T-helper 2 cell treated with Interferon-gamma antibody and Interleukin-4, amounts not matched to agents 100 ng/mL and 5 ng/mL, for 36 hours (primary cell): ENCODE data around the gene OCEL1. TPM values are rescaled to one million over a fixed set of nuclear protein-coding genes. Genes with fewer than 3 reads are reported as not detected.

ENCODE experiments used
- intact Hi-C: fragments of 100-400 bp; cut with micrococcal nuclease; formaldehyde crosslinking; loops from one replicate; pipeline ENCODE4 v1.15.1; 2023
- total RNA-seq: library from RNA; stranded (reverse); gene quantifications from 2 replicates; pipeline ENCODE4 v1.2.3, GENCODE V29; 2022

OCEL1 gene
- total RNA-seq, 1 donor from 2014 or later: 17.2 TPM

- intact Hi-C loops: no loop called here
Observed at GRCh38 chr19:17237747-17238706, 12.0 kb downstream of the OCEL1 start.

GRCh38 chr19:17240062-17240752 lies 14.2 kb downstream of the OCEL1 start:
- intact Hi-C loops: no loop called here

GRCh38 chr19:17240826-17241399 lies 14.9 kb downstream of the OCEL1 start:
- intact Hi-C loops: no loop called here

GRCh38 chr19:17242431-17243208 lies 16.6 kb downstream of the OCEL1 start:
- intact Hi-C loops: no loop called here

GRCh38 chr19:17243211-17243829 lies 17.3 kb downstream of the OCEL1 start:
- intact Hi-C loops: no loop called here

- intact Hi-C loops: no loop called here
Observed at GRCh38 chr19:17243830-17244617, 18.0 kb downstream of the OCEL1 start.

- intact Hi-C loops: no loop called here
Observed at GRCh38 chr19:17244618-17245534, 18.9 kb downstream of the OCEL1 start.

- intact Hi-C loops: no loop called here
Observed at GRCh38 chr19:17245535-17245984, 19.5 kb downstream of the OCEL1 start, which contains the start of gene NR2F6. TSS of gene NR2F6 (minus strand) at chr19:17245919. CDS start at chr19:17245220, 699 bp downstream.

GRCh38 chr19:17246681-17247425 lies 20.8 kb downstream of the OCEL1 start:
- intact Hi-C loops: no loop called here

GRCh38 chr19:17248011-17248776 lies 22.2 kb downstream of the OCEL1 start:
- intact Hi-C loops: no loop called here

- intact Hi-C loops: no loop called here
Observed at GRCh38 chr19:17249887-17250548, 24.0 kb downstream of the OCEL1 start.

- intact Hi-C loops: no loop called here
Observed at GRCh38 chr19:17254636-17255035, 28.6 kb downstream of the OCEL1 start.

GRCh38 chr19:17255150-17255621 lies 29.2 kb downstream of the OCEL1 start:
- intact Hi-C loops: no loop called here

GRCh38 chr19:17256130-17256529 lies 30.1 kb downstream of the OCEL1 start:
- intact Hi-C loops: no loop called here

GRCh38 chr19:17259118-17259780 lies 33.2 kb downstream of the OCEL1 start:
- intact Hi-C loops: no loop called here

GRCh38 chr19:17259934-17260333 lies 33.9 kb downstream of the OCEL1 start:
- intact Hi-C loops: loop anchor here (1.0 to 10.0 kb wide), 3 partner anchors 22 to 185 kb away; partner anchors contain the start of genes CCDC194, HAUS8 and MYO9B
